Fibroblast of skin of abdomen (primary cell): ENCODE results near the gene NBEAL1.
"Not testable (repeated sequence)": the region's sequence is repeated elsewhere in the genome, so short reads cannot be mapped to it uniquely, and the experiment has no call there.

ENCODE experiments used
- DNase-seq: peaks from one replicate; pipeline ENCODE4 v3.0.0-alpha.2; 2013

Gene NBEAL1

GRCh38 chr2:203115201-203115700 lies 100.6 kb downstream of the NBEAL1 start:
- not testable (repeated sequence) for DNase-seq

DNA sequence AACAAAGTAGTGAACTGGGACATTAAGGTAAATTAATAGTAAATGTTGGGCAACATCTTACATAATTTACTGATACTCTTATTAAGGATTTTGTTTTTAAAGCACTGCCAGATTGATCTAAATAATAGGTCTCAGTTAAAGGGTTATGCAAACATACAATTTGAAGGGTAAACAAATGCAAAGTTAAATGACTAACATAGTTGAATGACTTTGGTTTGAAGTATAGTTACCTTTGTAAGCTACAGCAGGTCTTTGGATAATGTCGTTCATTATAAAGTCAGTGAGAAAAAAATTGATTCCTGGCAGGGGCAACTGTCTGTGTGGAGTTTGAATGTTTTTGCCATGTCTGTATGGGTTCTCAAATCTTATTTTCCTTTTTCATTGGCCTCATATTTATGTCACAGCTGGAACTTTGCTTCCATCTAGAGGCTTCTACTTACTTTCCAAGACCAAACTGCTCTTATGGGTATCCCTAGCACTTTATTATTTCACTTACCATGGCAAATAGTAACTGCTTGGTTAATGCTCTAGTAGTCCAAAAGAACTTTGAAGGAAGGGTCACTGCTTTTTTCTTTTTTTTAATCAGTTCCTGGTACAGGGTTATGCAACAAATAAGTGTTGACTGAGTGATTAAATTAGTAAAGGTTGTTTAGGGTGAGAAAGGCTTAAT lies 107.8 kb downstream of the NBEAL1 start:
- DNase-seq: no peak

GRCh38 chr2:203126996-203127395 lies 112.3 kb downstream of the NBEAL1 start:
- peak; percentile 51 for DNase-seq

DNA sequence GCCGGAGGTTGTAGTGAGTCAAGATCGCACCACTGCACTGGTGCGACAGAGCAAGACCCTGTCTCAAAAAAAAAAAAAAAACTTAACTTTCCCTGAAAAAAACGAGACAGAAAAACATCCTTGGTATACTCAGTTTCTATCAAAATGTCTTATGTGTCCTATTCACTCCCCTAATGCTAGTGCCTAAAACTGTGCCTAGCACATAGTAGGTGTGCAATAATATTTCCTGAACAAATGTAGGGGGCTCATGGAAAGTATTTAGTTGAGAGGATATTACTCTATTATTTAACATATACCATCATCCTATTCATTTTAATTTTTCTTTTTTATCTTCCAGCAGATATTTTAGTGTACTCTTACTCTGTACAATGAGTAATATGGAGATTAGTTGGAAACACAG lies 120.4 kb downstream of the NBEAL1 start:
- no peak for DNase-seq

GRCh38 chr2:203143391-203143790 lies 128.7 kb downstream of the NBEAL1 start:
- no peak for DNase-seq

GRCh38 chr2:203149194-203149593 lies 134.5 kb downstream of the NBEAL1 start:
- no peak for DNase-seq

- DNase-seq: no peak
These were observed 140.7 kb downstream of the NBEAL1 start for GRCh38 chr2:203155406-203155805.

GRCh38 chr2:203162722-203163121 lies 148.0 kb downstream of the NBEAL1 start:
- not testable (repeated sequence) for DNase-seq

GRCh38 chr2:203164311-203164935 lies 149.7 kb downstream of the NBEAL1 start:
- peak; percentile 4 for DNase-seq

DNA sequence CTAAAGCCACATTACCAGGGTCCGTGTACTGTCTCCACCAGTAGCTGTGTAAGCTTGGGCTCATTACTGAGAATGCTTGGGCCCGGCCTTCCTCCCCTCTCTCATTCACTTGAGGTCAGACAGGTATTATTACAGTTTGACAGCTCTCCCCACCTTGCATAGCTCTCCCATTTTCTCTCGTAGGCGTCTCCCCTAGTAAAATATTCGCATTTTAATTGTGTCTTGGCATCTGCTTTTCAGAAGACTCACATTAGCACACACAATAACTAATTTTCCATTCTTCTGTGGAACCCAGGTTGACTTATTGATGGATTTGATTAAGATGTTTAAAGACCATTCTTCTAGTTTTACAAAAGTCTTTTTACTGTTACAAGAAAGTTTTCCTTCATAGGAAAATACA lies 153.1 kb downstream of the NBEAL1 start:
- DNase-seq: no peak

GRCh38 chr2:203170502-203170901 lies 155.8 kb downstream of the NBEAL1 start:
- no peak for DNase-seq

DNA sequence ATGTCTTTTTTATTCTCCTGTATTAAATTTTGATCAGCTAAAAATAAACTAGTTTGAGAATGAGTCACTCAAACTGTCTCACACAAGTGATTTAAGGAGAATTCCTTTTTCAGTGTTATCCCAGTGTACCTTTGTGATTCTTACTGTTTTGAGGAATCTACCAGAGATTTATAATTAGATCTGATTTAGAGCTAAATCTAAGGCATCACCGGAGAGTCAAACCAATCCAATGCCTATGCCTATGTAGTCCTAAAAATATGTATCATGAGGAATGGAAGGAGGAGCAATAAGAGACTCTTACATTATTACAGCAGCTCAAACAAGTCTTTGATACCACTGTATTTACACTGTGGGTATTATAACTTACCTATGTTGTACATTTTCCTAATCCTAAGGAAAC lies 160.7 kb downstream of the NBEAL1 start:
- peak; percentile 12 for DNase-seq

DNA sequence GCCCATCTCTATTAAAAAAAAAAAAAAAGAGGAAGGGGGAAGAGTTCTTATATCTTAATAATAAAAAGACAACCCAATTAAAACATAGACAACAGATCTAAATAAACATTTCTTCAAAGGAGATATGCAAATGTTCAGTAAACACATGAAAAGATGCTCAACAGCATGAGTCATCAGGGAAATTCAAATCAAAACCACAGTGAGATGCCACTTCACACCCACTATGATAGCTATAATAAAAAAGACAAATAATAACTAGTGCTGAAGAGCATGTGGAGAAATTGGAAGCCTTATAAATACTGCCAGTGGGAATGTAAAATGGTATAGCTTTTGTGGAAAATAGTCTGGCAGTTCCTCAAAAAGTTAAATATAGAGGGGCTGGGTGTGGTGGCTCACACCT lies 162.7 kb downstream of the NBEAL1 start:
- DNase-seq: peak; percentile 6

DNA sequence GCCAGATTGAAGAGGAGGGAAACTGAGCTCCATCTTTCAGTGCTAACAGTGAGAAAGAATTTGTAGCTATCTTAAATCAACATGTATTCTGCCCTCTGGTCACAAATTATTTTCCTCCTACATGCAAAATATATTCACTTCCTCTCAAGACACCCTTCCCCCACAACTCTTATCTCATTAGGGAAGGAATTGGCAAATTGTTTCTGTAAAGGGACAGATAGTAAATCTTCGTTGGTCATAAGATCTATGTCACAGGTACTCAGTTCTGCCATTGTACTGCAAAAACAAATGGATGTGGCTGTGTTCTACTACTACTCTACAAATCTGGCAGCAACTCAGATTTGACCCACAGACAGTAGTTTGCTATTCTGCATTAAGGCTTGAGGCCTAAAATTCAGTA lies 171.2 kb downstream of the NBEAL1 start:
- DNase-seq: no peak

DNA sequence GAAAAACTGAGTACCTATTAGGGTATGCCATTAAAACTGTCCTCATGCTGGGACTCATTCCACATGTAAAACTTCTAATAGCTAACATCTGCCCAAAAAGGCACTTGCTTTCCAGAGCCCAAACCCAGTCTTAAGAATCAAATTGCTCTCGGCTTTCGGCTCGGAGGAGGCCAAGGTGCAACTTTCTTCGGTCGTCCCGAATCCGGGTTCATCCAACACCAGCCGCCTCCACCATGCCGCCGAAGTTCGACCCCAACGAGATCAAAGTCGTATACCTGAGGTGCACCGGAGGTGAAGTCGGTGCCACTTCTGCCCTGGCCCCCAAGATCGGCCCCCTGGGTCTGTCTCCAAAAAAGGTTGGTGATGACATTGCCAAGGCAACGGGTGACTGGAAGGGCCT lies 175.9 kb downstream of the NBEAL1 start:
- not testable (repeated sequence) for DNase-seq

DNA sequence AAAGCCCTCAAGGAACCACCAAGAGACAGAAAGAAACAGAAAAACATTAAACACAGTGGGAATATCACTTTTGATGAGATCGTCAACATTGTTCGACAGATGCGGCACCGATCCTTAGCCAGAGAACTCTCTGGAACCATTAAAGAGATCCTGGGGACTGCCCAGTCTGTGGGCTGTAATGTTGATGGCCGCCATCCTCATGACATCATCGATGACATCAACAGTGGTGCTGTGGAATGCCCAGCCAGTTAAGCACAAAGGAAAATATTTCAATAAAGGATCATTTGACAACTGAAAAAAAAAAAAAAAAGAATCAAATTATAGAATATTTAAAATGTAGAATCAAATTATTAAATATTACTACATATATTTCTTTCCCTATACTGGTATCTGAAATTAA lies 176.4 kb downstream of the NBEAL1 start:
- not testable (repeated sequence) for DNase-seq

DNA sequence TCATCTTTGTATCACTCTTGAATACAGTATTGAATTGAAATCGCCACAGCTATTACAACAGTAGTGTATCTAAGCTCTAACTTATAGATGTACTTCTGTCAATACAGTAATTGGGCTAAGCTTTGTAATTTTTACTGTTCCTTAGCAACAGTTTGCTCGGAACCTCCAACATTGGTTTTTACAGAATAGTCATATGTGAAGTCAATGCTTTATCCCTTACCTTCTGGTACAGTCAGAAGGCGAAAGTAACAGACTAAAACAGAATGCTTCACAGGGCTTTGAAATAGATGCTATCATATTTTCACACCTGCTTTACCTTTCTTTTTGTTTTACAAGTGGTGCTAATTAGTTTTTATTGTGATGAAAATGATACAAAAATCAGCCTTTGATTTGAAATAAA lies 177.3 kb downstream of the NBEAL1 start:
- DNase-seq: no peak

DNA sequence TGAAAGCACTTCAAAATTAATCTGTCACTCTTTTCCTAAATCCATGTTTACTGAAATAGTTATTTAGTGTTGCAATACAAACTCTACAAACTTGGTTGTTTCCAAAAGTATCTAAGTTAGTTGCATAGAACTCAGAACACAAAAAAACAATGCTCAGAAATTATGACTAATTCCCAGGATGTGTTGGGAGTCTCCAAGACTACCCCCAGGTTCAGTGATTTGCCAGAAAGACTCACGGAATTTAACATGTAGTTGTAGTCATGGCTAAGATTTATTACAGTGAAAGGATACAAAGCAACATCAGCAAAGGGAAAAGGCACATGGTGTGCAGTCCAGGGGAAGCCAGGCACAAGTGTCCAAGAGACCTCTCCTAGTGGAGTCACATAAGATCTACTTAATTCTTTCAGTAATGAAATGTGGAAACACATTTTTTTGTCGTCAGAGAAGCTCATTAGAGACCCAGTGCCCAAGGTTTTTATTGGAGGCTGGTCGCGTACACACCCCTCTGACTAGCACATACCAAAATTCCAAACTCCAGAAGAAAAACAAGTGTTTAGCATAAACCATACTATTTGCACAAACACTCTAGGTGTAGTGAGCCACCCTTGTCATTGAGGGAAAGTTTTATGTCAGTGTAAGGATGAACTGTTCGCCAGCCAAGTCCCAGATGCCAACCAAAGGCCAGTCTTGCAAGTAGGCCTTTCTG lies 180.8 kb downstream of the NBEAL1 start:
- peak; percentile 8 for DNase-seq

DNA sequence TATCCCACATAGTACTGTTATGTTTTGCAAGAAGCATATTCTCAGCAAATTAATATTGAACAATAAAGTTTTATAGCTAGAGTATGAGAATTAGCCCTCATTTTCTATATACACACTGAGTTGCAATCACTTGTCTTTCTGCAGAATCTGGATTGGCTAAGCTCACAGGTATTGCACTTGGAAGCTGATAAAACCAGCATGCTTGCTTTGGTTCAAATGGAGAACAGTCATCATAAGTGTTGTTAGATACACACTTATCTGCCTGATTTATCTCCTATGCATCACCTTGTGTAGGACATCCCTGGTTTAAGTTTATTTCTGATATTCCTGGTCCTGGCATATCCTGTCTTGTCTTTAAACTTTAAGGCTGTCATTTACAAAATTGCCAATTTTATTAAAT lies 186.2 kb downstream of the NBEAL1 start:
- no peak for DNase-seq

GRCh38 chr2:203201426-203201825 lies 186.8 kb downstream of the NBEAL1 start:
- DNase-seq: no peak

GRCh38 chr2:203209538-203209937 lies 194.9 kb downstream of the NBEAL1 start:
- DNase-seq: no peak

GRCh38 chr2:203225423-203226039 lies 210.9 kb downstream of the NBEAL1 start:
- DNase-seq: peak; percentile 4

- DNase-seq: not testable (repeated sequence)
These were observed 215.0 kb downstream of the NBEAL1 start for GRCh38 chr2:203229674-203230073.
